NOMO-1 treated with DMSO at 0.1 percent for 48 hours (cell line): ENCODE results near the gene GNPAT.

Experiments used
- DNase-seq: peaks from one replicate; lab custom pipeline; 2025; ENCODE audit not compliant: unreplicated experiment; lab: John Stamatoyannopoulos, UW

Gene GNPAT

GRCh38 chr1:231313661-231314060, 72.6 kb downstream of the GNPAT start:
- no peak for DNase-seq

GRCh38 chr1:231315887-231316286, 74.9 kb downstream of the GNPAT start:
- DNase-seq, result peak; percentile 23

GRCh38 chr1:231317306-231318014, 76.4 kb downstream of the GNPAT start:
- DNase-seq, result no peak

GRCh38 chr1:231318015-231318355, 77.0 kb downstream of the GNPAT start:
- no peak for DNase-seq

GRCh38 chr1:231318568-231318967, 77.6 kb downstream of the GNPAT start:
- no peak for DNase-seq

- no peak for DNase-seq
Observed at GRCh38 chr1:231319080-231319479, 78.1 kb downstream of the GNPAT start.

GRCh38 chr1:231322880-231323530, 82.0 kb downstream of the GNPAT start:
- DNase-seq, result no peak

GRCh38 chr1:231324660-231325059, 83.6 kb downstream of the GNPAT start:
- DNase-seq, result no peak

GRCh38 chr1:231326248-231326647, 85.2 kb downstream of the GNPAT start:
- no peak for DNase-seq
